GM12873 (cell line): ENCODE measurements around the gene FXR2.

ENCODE experiments used
- TF ChIP-seq, protein P1 (sequence below): IDR thresholded peaks from 2 replicates; pipeline ENCODE4 v1.5.1; 2012; ENCODE audit warnings: low read depth, mild to moderate bottlenecking, moderate library complexity, low read length, control low read depth; ENCODE audit not compliant: insufficient read depth; ENCODE audit errors: missing control alignments

The FXR2 gene

DNA sequence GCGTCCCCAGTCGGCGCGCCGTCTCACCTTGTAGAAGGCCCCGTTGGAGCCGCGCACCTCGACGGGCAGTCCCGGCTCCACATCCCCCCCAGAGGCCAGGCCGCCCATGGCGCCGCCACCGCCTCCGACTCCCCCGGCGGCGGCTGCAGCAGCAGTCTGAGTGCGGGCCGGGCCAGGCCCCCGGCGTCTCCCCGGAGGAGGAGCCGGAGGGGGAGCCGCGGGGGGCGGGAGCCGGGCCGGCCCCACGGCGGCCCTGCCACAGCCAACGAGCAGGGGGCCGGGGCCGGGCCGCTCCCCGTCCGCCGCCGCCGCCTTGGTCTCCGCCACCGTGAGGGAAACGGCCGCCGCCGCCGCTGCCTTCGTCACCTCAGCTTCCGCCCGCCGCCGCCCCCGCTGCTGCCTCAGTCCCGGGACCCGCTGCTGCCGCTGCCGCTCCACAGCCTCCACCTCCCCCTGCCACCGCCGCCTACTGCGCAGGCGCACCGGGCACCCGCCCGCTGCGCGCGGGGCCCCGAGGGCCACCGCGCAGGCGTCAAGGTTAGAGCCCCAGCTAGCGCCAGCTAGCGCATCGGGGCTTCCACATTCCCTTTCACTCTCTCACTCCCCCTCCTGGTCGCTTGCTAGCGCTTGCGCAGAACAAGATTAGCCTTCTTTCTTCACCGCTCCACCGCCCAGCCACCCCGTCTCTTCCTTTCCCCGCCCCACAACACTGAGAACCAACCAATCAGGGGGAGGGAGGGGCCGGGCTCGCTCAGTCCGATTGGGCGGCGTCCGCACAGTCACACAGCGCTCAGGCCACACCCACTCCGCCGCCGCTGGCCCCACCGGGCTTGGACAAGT, at the start of gene FXR2:
Gene FXR2, minus strand, starts transcription at position 473 of the 840 bp plus-strand sequence. Its CDS starts 365 bp downstream, at position 108.
- TF ChIP-seq, protein P1, sequence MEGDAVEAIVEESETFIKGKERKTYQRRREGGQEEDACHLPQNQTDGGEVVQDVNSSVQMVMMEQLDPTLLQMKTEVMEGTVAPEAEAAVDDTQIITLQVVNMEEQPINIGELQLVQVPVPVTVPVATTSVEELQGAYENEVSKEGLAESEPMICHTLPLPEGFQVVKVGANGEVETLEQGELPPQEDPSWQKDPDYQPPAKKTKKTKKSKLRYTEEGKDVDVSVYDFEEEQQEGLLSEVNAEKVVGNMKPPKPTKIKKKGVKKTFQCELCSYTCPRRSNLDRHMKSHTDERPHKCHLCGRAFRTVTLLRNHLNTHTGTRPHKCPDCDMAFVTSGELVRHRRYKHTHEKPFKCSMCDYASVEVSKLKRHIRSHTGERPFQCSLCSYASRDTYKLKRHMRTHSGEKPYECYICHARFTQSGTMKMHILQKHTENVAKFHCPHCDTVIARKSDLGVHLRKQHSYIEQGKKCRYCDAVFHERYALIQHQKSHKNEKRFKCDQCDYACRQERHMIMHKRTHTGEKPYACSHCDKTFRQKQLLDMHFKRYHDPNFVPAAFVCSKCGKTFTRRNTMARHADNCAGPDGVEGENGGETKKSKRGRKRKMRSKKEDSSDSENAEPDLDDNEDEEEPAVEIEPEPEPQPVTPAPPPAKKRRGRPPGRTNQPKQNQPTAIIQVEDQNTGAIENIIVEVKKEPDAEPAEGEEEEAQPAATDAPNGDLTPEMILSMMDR: peak; percentile 74

DNA sequence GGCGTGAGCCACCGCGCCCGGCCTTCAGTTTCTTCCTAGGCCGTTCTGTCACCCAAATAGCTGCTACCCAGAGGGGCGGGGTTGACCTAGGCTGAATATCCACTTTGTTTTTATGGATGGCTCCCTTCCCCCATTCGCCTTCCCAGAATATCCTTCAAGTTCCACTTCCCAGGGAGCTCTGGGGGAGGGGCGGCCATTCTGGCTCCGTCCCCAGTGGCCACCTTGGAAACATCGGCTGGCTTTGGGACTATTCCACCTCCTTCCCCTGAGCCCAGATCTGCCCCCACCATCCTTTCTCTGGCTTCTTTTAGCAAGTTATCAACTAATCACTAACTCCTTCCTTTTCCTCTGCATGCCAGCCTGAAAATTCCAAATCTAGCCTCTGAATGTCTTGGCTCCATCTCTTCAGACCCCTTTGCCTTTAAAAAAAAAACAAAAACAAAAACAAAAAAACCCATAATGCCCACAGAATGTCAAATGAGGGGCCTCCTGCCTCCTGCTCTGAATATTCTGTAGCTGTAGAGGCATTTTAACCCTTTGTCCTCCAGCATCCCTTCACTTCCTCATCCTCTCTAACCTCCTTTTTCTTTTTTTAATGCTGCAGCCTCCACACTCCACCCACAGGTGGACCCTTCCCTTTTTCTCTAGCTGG, 42.4 kb upstream of the FXR2 start:
- TF ChIP-seq, protein P1: no peak

DNA sequence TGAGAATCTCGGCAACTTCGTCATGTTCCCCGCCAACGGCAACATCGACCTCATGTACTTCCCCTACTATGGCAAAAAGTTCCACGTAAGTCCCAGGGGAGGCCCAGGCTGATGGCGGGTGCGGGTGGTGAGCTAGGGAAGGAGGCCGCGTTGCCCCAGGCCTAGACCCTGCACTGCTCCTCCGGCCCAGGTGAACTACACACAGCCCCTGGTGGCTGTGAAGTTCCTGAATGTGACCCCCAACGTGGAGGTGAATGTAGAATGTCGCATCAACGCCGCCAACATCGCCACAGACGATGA, 40.8 kb upstream of the FXR2 start:
- TF ChIP-seq, protein P1: no peak

DNA sequence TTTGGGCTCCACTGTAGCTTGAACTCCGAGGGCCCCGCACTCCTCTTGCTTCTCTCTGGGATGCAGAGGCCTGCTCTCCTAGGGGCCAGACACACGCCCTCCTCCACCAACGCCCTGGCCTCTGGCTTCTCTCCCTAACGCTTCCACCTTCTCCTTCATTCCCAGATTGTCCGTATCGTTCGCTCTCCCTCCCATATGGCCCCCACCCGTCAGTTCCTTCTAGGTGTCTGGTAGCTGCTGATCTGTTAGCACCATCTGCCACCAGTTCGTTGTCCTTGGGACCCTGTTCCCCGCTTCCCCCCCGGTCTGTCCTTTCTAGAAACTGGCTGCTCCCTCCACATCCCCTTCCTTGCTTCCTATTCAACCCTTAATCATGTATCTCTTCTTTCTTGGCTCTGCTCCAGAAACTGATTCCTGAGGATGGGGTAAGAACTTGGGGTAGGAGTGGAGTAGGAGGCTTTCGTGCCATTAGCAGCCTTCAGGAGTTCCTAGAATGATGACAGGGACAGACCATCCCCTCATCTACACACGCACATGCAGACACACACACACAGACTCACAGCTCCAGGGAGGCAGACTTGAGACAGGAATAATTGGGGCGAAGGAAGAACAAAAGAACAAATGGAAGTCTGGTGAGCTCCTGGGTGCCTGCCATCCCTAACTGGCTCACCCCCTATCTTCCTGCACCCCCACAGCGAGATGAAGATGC, 40.3 kb upstream of the FXR2 start:
- TF ChIP-seq, protein P1: no peak

DNA sequence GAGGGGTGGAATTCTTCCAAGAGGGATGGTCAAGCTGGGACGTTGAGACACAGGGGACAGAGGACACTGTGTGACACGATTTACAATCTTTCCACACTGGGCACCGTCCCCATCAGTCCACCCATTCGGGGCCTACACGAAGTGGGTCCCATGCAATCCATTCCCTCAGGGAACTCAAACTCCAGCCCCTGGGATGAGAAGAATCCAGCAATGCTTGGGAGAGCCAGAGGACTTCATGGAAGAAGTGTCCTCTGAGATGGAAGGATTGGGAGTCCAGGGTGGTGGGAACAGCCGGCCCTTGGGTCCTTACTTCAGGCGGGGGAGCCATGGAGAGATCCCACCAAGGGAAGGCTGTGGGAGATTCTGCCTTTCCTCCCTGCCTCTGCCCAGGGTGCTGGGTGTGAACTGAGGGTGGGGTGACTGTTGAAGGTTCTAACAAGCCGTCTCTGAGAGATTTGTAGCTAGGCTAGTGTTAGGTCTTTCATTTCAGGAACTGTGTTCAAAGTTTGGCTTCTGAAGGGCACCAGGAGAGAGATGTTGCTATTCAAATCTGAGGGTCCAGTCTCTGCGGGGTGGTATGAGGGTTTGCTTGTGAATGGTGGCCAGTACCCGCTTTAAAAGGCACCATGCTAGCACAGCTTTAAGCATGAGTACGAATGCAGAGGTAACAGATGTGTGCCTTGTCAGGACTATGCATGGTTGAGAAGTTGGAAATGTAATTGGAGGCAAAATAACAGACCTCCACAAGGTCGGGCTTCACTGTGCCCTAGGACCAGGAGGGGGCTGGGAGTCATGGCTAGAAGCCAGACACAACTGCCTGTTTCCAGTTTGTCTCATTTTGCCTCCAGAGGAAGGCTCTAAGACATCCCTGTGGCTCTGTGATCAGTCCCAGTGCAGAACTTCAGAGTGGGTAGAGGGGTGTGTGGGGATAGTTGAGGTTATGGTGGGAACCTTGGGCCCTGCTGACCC, 38.0 kb upstream of the FXR2 start:
- TF ChIP-seq, protein P1: no peak

DNA sequence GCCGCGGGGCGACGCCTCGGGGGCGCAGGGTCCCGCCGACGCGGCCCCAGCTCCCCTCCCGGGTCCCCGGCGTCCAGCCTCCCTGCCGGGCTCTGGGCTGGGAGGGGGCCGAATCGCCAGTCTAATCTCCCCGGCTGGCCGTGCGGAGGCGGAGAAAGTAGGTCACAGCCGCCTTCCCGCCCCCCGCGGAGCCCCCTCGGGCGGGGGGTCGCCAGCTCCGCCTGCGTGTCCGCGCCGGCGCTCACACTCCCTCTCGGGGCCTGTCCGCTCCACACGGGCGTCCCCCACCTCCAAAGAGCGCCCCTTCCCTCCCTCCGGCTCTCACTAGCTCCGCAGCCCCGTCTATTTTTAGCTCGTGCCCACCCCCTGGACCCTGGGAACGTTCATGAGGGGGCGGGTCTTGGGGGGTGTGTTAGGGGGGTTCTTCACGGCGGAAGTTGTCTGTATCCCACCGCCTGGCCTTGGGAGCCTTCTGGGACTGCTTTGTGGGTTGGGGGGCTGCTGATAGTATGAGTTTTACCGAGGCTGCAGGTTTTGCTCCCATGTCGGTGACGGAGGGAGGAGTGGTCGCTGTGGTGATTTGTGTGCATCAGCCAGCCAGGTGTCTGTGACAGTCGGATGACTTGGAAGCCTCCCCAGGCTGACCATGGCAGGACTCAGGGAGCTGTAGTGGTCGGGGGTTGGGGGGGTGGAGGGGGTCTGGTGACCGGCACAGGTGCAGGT, 37.1 kb upstream of the FXR2 start:
- TF ChIP-seq, protein P1: no peak
